Fibroblast of villous mesenchyme (primary cell): ENCODE data around the gene ST6GALNAC1. TPM values are rescaled to one million over a fixed set of nuclear protein-coding genes. Genes with fewer than 3 reads are reported as not detected.
"Not testable (repeated sequence)": the region's sequence is repeated elsewhere in the genome, so short reads cannot be mapped to it uniquely, and the experiment has no call there.

Experiments used
- DNase-seq: peaks from one replicate; pipeline ENCODE4 v3.0.0-alpha.2; 2010; ENCODE audit warnings: low read depth
- H3K4me3 ChIP-seq: 2 replicates; pipeline ENCODE4 v1.5.1; 2011; ENCODE audit warnings: low read depth, mild to moderate bottlenecking, low read length
- total RNA-seq: library from RNA; depleted of rRNA; stranded (reverse); fragments of >200 nt; gene quantifications from 2 replicates; pipeline ENCODE4 v1.2.3, GENCODE V29; 2012
- TF ChIP-seq, protein P1 (sequence below): IDR thresholded peaks from 2 replicates; pipeline ENCODE4 v1.5.1; 2012; ENCODE audit warnings: low read depth, mild to moderate bottlenecking, low read length; ENCODE audit not compliant: insufficient read depth

The ST6GALNAC1 gene
- total RNA-seq, 1 donor, result not detected

GRCh38 chr17:76638263-76638662 lies 5.3 kb downstream of the ST6GALNAC1 start:
- H3K4me3 ChIP-seq, result no peak overlapping the region
- TF ChIP-seq, protein P1, sequence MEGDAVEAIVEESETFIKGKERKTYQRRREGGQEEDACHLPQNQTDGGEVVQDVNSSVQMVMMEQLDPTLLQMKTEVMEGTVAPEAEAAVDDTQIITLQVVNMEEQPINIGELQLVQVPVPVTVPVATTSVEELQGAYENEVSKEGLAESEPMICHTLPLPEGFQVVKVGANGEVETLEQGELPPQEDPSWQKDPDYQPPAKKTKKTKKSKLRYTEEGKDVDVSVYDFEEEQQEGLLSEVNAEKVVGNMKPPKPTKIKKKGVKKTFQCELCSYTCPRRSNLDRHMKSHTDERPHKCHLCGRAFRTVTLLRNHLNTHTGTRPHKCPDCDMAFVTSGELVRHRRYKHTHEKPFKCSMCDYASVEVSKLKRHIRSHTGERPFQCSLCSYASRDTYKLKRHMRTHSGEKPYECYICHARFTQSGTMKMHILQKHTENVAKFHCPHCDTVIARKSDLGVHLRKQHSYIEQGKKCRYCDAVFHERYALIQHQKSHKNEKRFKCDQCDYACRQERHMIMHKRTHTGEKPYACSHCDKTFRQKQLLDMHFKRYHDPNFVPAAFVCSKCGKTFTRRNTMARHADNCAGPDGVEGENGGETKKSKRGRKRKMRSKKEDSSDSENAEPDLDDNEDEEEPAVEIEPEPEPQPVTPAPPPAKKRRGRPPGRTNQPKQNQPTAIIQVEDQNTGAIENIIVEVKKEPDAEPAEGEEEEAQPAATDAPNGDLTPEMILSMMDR, result no peak
- no peak for DNase-seq

GRCh38 chr17:76636486-76637206 lies 6.9 kb downstream of the ST6GALNAC1 start:
- DNase-seq, H3K4me3 ChIP-seq: not testable (repeated sequence)

DNA sequence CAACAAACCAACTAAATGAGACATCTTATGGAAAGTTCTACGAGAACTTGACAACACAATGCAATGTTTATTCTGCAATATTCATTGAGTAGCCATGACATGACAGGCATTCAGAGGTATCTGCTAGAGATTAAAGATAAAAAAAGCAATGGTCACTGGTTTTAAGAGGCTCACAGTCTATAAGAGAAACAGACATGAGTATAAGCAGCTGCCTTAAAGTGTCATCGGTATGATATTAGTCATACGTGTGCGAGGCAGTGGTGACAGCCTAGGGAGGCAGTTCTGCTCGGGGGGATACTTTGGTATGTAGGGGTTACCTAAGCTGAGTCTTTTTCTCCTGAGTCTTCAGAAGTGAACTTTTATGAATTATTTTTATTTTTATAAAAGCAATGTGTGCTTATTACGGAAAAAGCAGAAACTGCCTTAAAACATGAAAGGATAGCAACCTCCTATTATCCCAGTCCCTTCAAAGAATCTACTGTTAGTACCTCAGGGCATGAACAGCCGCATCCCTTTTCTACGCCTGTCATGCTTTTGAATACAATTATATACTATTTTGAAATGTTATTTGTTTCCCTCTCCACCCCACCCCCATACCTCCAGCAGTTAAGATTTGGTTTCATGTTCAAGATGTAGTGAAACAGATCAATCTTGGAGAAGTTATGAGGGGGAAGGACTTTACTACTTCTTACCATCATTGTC lies 7.7 kb downstream of the ST6GALNAC1 start:
- TF ChIP-seq, protein P1, result no peak
- H3K4me3 ChIP-seq, result no peak overlapping the region
- DNase-seq, result peak; percentile 79

DNA sequence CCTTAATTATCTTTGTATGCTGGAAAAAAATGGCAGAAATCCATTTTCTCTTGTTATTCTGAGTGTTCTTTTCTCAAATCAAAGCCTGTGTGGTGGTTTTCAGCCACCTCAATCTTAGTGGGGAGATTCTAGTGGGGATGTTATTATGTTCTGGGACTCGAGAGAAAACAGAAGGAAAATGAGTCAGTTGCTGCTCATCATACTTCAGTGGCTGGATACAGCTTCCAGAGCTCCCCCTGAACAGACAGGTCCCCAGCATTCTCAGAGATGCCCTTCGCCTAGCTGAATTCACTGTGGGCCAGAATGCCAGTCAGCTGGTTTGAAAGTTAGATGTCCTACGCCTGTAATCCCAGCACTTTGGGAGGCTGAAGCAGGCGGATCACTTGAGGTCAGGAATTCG lies 8.5 kb downstream of the ST6GALNAC1 start:
- TF ChIP-seq, protein P1, result no peak
- peak; percentile 31 for DNase-seq
- no peak overlapping the region for H3K4me3 ChIP-seq

GRCh38 chr17:76633628-76634328 lies 9.8 kb downstream of the ST6GALNAC1 start:
- no peak overlapping the region for H3K4me3 ChIP-seq
- TF ChIP-seq, protein P1, result no peak
- no peak for DNase-seq

DNA sequence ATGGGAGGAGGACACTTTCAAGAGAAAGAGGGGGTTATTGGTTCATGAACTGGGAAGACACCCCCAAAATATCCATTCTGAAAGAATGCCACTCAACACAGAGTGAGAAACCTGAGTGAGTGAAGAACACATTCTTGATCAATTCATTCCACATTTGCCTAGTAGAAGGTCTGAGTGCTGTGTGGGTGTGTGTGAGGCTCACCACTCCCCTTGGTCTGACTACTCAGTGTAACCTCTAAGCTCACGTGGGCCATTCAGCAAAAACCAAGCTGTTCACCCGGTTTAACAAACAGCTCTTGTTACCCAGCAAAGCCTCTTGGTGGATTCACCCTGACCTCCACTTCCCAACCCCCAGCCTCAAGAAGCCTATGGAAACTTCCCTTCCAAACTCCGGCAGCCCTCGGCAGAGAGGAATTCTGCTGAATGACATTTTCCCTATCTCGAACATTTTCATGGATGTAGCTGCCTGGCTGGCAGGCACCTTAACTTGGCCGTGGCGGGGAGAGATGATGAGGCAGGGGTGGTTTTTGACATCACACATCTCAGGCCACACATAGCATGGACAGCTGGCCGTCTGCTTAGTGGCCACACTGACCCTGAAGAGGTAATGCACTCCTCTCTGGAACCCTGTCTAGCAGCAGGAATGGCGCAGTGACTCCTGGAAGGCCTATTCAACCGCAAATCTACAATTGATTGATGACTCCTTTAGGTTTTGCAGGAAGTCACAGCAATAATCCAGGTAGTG lies 11.6 kb downstream of the ST6GALNAC1 start:
- no peak overlapping the region for H3K4me3 ChIP-seq
- TF ChIP-seq, protein P1, result no peak
- DNase-seq, result no peak
